SK-N-MC (cell line): Measurements from ENCODE around the gene TMEM128.

Experiments used
- EZH2 ChIP-seq: fragments of 200-600 bp; sonication (generic); IDR thresholded peaks from one replicate; pipeline ENCODE4 v1.6.1; 2017; ENCODE audit warnings: antibody characterized with exemption
- POLR2AphosphoS5 ChIP-seq: IDR thresholded peaks from 2 replicates; pipeline ENCODE4 v1.6.1; 2012; ENCODE audit warnings: mild to moderate bottlenecking, low read depth, low read length, borderline replicate concordance

DNA sequence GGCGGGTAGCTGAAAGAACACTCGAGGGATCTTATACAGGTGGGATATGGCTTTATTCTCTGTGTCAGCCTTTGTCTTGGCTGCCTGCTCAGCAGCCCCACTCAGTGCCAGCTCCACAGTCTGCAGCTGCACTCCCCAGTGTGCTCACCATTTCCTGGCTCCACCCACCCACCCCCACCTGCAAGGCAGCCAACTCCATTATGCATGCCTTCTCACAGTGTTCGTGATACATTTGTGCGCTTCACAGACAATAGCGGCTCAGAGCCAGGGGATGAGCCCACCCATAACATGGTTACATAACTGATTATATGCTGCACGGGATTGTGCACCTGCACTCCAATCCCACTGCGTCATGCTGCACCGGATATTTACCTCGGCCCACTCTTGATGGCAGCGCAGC lies 8.8 kb upstream of the TMEM128 start:
- TF ChIP-seq POLR2AphosphoS5 (no peak), EZH2 (no peak)
